H54 (cell line): ENCODE results near the gene PIEZO1.

Experiments used
- DNase-seq: peaks from one replicate; pipeline ENCODE4 v3.0.0; 2011; ENCODE audit warnings: low spot score, mixed read lengths; ENCODE audit not compliant: insufficient read length
- FAIRE-seq: peaks from 3 replicates; lab custom pipeline; 2011; peaks lifted over from hg19 to GRCh38; lab: Jason Lieb, UNC
- POLR2A ChIP-seq: IDR thresholded peaks from 2 replicates; pipeline ENCODE4 v1.6.1; 2011; ENCODE audit warnings: low read depth, mild to moderate bottlenecking, low read length

PIEZO1 gene

DNA sequence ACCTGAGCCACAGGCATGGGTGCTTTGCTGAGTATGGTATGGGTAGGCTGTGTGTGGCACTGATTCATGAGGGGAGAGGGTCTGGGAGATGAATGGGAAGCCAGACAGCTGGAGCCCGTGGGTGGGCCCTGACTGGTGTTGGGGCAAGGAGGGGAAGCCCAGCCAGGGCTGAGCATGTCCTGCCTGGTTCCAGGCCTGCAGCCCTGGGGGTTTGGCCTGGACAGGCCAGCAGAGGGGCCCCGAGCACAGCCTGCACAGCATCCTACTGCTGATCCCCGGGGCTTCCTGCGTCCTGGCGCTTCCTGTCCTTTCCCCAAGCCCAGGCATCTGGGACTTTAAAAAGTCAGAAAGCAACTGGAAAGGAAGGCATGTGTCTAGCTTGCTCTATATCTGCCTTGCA lies 117.6 kb downstream of the PIEZO1 start:
- FAIRE-seq (no peak), DNase-seq (no peak)
- no peak for TF ChIP-seq POLR2A

GRCh38 chr16:88665570-88665969 lies 119.5 kb downstream of the PIEZO1 start:
- no peak for TF ChIP-seq POLR2A
- no peak for FAIRE-seq
- no peak for DNase-seq
